Upper lobe of left lung (tissue), 6 donors: ENCODE data around the gene STX11. TPM values are rescaled to one million over a fixed set of nuclear protein-coding genes. Genes with fewer than 3 reads are reported as not detected.

Experiments used
- ATAC-seq, 2 donors: fragments of 200-7000 bp; cut with Tn5 transposase; one replicate each; pipeline ENCODE4 v1.9.1; 2022; ENCODE audit warnings: mild to moderate bottlenecking in 2 of 2, moderate library complexity in 2 of 2; ENCODE audit not compliant: low FRiP score in 2 of 2
- DNase-seq, 2 donors: peaks; one replicate each; pipeline ENCODE4 v3.0.0-alpha.2; 2019 to 2020
- H3K27ac ChIP-seq, 4 donors: fragments of 200-600 bp; sonication (generic); one replicate each; pipeline ENCODE4 v1.5.1; 2016 to 2019
- H3K27me3 ChIP-seq, 4 donors: fragments of 200-600 bp; sonication (generic); one replicate each; pipeline ENCODE4 v1.5.1; 2017 to 2019
- H3K36me3 ChIP-seq, 4 donors: fragments of 200-600 bp; sonication (generic); one replicate each; pipeline ENCODE4 v1.5.1; 2016 to 2019
- H3K4me1 ChIP-seq, 4 donors: fragments of 200-600 bp; sonication (generic); one replicate each; pipeline ENCODE4 v1.5.1; 2018 to 2019
- H3K4me3 ChIP-seq, 4 donors: fragments of 200-600 bp; sonication (generic); one replicate each; pipeline ENCODE4 v1.5.1; 2017 to 2019; ENCODE audit warnings: mild to moderate bottlenecking in 2 of 4, moderate library complexity in 1 of 4
- H3K9me3 ChIP-seq, 4 donors: fragments of 200-600 bp; sonication (generic); one replicate each; pipeline ENCODE4 v1.5.1; 2018 to 2019
- EP300 ChIP-seq, 4 donors: sonication (generic); formaldehyde crosslinking; IDR thresholded peaks; one replicate each; pipeline ENCODE4 v1.5.1; 2017; ENCODE audit warnings: antibody characterized with exemption in 4 of 4, control low read depth in 2 of 4
- POLR2A ChIP-seq, 4 donors: fragments of 450-650 bp; IDR thresholded peaks; one replicate each; pipeline ENCODE4 v1.5.1; 2016 to 2017; ENCODE audit warnings: antibody characterized with exemption in 4 of 4, mild to moderate bottlenecking in 2 of 4
- POLR2AphosphoS5 ChIP-seq, 2 donors: sonication (generic); formaldehyde crosslinking; IDR thresholded peaks; one replicate each; pipeline ENCODE4 v1.5.1; 2017; ENCODE audit warnings: antibody characterized with exemption in 2 of 2
- WGBS, 2 donors: methylation state at CpG; one replicate each; pipeline ENCODE4 v1.1.5; 2017 to 2018; 5-methylcytosine and 5-hydroxymethylcytosine counted together
- total RNA-seq, 6 donors: library from RNA; depleted of rRNA in 4 of 6; stranded (reverse); fragments of >200 nt in 4 of 6; gene quantifications; one replicate each; pipeline versions ENCODE4 v1.1.0 to v1.2.1, GENCODE V29; 2016 to 2021
- TF ChIP-seq, protein P1 (sequence below), 6 experiments: fragments of 450-650 bp in 4 of 6; fragments of 200-600 bp in 2 of 6; sonication (generic) in 2 of 6; IDR thresholded peaks; one replicate each; pipeline ENCODE4 v1.5.1; 2016 to 2019; ENCODE audit warnings: antibody characterized with exemption in 6 of 6
- donor health status: DM: no; HTN: no; CAD: no; lungs with moderate emphysema.
- donor health status: DM: no; HTN: yes; CAD: no; lungs with severe emphysema.

STX11 gene
- total RNA-seq, 6 donors from 2014 or later, result 47.9 to 134 (median 75.5) TPM

DNA sequence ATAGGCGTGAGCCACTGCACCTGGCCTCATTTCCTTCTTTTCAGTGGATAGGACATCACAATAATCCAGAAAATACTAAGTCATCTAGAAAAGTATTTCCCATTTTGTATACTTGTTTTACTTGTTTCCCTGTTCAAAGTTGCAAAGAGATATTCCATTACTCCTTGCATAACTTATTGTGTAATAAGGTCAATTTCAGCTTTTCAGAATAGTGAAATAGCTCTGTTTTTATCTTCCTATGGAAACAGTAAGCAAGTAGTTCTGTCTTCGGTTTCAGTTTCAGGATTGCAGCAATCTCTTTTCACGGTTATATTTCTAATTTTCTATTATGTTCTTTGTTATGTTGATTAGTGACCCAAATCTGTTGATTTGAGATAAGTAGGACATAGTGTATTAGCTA lies 6.0 kb downstream of the STX11 start:
- peak overlapping the region in 3 of 4 donors; percentile 42 to 77 (median 61) for H3K27ac ChIP-seq
- peak in 1 of 2 donors; percentile 35 for ATAC-seq
- H3K36me3 ChIP-seq, result peaks cover 0 to 7% (median 0%) of the 10 kb centered on the region in 4 donors
- TF ChIP-seq POLR2A (IDR thresholded peaks at IDR 0.05) (no peak), EP300 (IDR thresholded peaks at IDR 0.05) (peak in 1 of 4 donors; percentile 25), POLR2AphosphoS5 (IDR thresholded peaks at IDR 0.05) (peak in 1 of 2 donors; percentile 60)
- H3K4me1 ChIP-seq, result peaks cover 32 to 73% (median 60%) of the 10 kb centered on the region in 4 donors
- WGBS, 2 donors, result 44 to 50% methylated on average over 3 of the region's 3 CpGs
- no peaks in the 10 kb centered on the region for H3K27me3 ChIP-seq
- DNase-seq, result no peak
- no peak overlapping the region for H3K4me3 ChIP-seq
- no peaks in the 10 kb centered on the region for H3K9me3 ChIP-seq

DNA sequence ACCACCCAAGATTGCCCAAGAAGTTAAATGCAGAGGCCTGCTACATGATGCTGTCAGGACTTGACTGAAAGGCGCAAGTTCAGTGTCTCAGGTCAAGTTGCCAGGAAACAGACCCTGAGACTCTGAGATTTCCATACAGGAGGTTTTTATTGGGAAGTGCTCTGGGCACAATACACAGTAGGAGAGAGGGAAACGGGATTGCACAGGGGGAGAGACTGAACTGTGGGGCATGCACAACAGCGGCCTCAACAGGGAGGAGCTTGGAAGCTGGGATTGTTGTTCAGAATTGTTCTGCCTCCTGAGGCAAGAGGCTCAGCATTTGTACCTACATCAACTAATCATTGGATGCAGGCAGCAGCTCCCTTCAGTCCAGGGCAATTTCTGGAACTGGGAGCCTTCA lies 6.7 kb downstream of the STX11 start:
- 72 to 73% methylated on average over 3 of the region's 3 CpGs for WGBS, 2 donors
- ATAC-seq, result no peak
- peaks cover 26 to 66% (median 56%) of the 10 kb centered on the region in 4 donors for H3K4me1 ChIP-seq
- H3K27ac ChIP-seq, result peak overlapping the region in 3 of 4 donors; percentile 17 to 77 (median 42)
- H3K4me3 ChIP-seq, result no peak overlapping the region
- H3K27me3 ChIP-seq, result no peaks in the 10 kb centered on the region
- no peaks in the 10 kb centered on the region for H3K9me3 ChIP-seq
- no peak for DNase-seq
- H3K36me3 ChIP-seq, result peaks cover 0 to 7% (median 0%) of the 10 kb centered on the region in 4 donors
- TF ChIP-seq, protein P1, sequence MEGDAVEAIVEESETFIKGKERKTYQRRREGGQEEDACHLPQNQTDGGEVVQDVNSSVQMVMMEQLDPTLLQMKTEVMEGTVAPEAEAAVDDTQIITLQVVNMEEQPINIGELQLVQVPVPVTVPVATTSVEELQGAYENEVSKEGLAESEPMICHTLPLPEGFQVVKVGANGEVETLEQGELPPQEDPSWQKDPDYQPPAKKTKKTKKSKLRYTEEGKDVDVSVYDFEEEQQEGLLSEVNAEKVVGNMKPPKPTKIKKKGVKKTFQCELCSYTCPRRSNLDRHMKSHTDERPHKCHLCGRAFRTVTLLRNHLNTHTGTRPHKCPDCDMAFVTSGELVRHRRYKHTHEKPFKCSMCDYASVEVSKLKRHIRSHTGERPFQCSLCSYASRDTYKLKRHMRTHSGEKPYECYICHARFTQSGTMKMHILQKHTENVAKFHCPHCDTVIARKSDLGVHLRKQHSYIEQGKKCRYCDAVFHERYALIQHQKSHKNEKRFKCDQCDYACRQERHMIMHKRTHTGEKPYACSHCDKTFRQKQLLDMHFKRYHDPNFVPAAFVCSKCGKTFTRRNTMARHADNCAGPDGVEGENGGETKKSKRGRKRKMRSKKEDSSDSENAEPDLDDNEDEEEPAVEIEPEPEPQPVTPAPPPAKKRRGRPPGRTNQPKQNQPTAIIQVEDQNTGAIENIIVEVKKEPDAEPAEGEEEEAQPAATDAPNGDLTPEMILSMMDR (IDR thresholded peaks at IDR 0.05), result no peak
- TF ChIP-seq POLR2A (IDR thresholded peaks at IDR 0.05) (no peak), POLR2AphosphoS5 (IDR thresholded peaks at IDR 0.05) (no peak), EP300 (IDR thresholded peaks at IDR 0.05) (no peak)

DNA sequence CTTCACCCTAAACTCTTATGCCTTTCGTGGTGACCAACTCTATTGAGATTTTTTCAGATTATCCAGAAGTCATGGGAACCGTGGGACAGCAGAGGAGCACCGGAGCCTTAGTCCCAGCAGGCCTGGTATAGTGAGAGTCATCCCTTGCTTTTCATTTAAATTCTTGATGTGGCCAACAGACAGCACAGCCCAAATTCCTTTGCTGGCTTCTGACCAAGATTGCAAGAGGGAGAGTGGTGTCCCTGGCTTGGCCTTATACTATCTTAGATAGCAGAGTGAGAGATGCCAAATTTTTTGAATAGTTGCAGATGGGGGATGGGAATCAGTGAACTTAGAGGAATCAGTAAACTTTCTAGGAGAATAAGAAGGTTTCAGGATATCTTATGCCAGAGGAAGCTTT lies 7.8 kb downstream of the STX11 start:
- peak; percentile 60 for ATAC-seq
- H3K27ac ChIP-seq, result peak overlapping the region in 3 of 4 donors; percentile 10 to 68 (median 22)

DNA sequence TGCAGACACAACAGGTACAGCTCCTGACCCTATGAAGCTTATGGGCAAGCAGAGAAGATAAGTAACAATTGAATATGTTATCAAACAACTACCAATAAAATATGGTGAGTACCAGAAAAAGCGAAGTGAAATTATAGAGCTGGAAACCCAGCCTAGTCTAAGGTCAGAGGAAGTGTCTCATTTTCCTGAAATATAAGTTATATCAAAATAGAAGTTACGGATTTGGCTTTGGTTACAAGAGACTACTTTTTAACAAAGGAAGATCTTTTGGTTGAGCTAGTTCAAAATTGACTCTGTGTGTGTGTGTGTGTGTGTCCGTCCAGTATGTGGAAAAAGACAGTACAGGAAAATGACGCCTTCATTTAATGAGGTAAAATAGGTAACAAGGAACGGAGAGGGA lies 8.9 kb downstream of the STX11 start:
- Histone ChIP-seq H3K27me3 (no peaks in the 10 kb centered on the region), H3K4me3 (no peak overlapping the region), H3K27ac (peak overlapping the region in 2 of 4 donors; percentile 10 to 31), H3K36me3 (peaks cover 0 to 7% (median 0%) of the 10 kb centered on the region in 4 donors), H3K9me3 (no peaks in the 10 kb centered on the region), H3K4me1 (peaks cover 21 to 56% (median 50%) of the 10 kb centered on the region in 4 donors)
- DNase-seq, result no peak
- no peak for TF ChIP-seq POLR2AphosphoS5 (IDR thresholded peaks at IDR 0.05)
- TF ChIP-seq, protein P1 (IDR thresholded peaks at IDR 0.05), result no peak
- no peak for TF ChIP-seq EP300 (IDR thresholded peaks at IDR 0.05)
- TF ChIP-seq POLR2A (IDR thresholded peaks at IDR 0.05), result no peak
- 72 to 76% methylated on average over 5 of the region's 5 CpGs for WGBS, 2 donors
- ATAC-seq, result no peak

More for the DNA sequence above, 7.8 kb downstream of the STX11 start:
- TF ChIP-seq EP300 (IDR thresholded peaks at IDR 0.05) (no peak), POLR2A (IDR thresholded peaks at IDR 0.05) (no peak), POLR2AphosphoS5 (IDR thresholded peaks at IDR 0.05) (no peak)
- TF ChIP-seq, protein P1 (IDR thresholded peaks at IDR 0.05), result no peak
- Histone ChIP-seq H3K4me1 (peaks cover 27 to 56% (median 55%) of the 10 kb centered on the region in 4 donors), H3K27me3 (no peaks in the 10 kb centered on the region), H3K9me3 (no peaks in the 10 kb centered on the region), H3K4me3 (no peak overlapping the region), H3K36me3 (peaks cover 0 to 7% (median 0%) of the 10 kb centered on the region in 4 donors)
- no peak for DNase-seq
- 65 to 71% methylated on average over 3 of the region's 3 CpGs for WGBS, 2 donors

DNA sequence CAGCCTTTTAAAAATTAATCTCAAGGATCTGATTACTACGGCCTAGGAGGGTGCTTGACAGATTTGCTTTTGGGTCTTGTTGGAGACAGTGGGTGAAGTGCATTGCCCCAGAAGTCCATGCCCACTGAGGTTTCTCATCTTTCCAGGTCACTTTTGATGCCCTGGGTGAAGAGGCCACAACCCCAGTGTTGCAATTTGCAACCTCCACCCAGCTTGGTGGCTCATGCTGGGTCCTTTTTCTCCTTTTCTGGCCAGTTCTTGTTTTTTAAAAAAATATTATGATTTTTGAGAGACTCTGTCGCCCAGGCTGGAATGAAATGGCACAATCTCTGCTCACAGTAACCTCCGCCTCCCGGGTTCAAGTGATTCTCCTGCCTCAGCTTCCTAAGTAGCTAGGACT lies 9.4 kb downstream of the STX11 start:
- ATAC-seq, result peak in 1 of 2 donors; percentile 29

More for the DNA sequence above, 9.4 kb downstream of the STX11 start:
- peaks cover 21 to 56% (median 50%) of the 10 kb centered on the region in 4 donors for H3K4me1 ChIP-seq
- peak overlapping the region in 2 of 4 donors; percentile 31 to 67 for H3K27ac ChIP-seq
- TF ChIP-seq POLR2A (IDR thresholded peaks at IDR 0.05), result no peak
- TF ChIP-seq, protein P1 (IDR thresholded peaks at IDR 0.05), result no peak
- TF ChIP-seq POLR2AphosphoS5 (IDR thresholded peaks at IDR 0.05), result no peak
- TF ChIP-seq EP300 (IDR thresholded peaks at IDR 0.05), result no peak
- H3K4me3 ChIP-seq, result no peak overlapping the region
- no peaks in the 10 kb centered on the region for H3K27me3 ChIP-seq
- H3K9me3 ChIP-seq, result no peaks in the 10 kb centered on the region
- peaks cover 0 to 7% (median 0%) of the 10 kb centered on the region in 4 donors for H3K36me3 ChIP-seq
- WGBS, 2 donors, result 71 to 82% methylated on average over 4 of the region's 4 CpGs
- DNase-seq, result peak in 1 of 2 donors; percentile 36
